ENCODE data around the gene TMTC4. TPM values are rescaled to one million over a fixed set of nuclear protein-coding genes. Genes with fewer than 3 reads are reported as not detected.

TMTC4 gene, protein sequence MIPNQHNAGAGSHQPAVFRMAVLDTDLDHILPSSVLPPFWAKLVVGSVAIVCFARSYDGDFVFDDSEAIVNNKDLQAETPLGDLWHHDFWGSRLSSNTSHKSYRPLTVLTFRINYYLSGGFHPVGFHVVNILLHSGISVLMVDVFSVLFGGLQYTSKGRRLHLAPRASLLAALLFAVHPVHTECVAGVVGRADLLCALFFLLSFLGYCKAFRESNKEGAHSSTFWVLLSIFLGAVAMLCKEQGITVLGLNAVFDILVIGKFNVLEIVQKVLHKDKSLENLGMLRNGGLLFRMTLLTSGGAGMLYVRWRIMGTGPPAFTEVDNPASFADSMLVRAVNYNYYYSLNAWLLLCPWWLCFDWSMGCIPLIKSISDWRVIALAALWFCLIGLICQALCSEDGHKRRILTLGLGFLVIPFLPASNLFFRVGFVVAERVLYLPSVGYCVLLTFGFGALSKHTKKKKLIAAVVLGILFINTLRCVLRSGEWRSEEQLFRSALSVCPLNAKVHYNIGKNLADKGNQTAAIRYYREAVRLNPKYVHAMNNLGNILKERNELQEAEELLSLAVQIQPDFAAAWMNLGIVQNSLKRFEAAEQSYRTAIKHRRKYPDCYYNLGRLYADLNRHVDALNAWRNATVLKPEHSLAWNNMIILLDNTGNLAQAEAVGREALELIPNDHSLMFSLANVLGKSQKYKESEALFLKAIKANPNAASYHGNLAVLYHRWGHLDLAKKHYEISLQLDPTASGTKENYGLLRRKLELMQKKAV
- 10 to 100 TPM in 3 of 4 donors, 1 to 10 TPM in 1; 8.6 to 13.7 (median 11.4) TPM for total RNA-seq

DNA sequence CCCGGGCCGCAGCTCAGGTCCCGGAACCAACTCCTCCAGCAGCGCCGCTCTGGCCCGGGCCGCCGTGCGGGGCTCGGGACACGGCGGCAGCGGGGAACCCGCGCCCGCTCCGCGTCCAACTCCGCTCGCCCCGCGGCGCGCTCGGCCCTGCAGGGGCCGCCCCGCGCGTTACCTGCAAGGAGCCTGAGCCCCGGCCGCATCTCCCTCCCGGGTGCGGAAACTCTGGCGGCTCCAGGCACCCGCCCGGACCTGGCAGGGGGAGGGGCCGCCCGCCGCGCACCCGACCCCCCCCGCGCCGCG, at the start of gene TMTC4:
Gene TMTC4, minus strand, starts transcription at position 224 of the 300 bp plus-strand sequence. CDS start 4,433 bp downstream, outside the sequence.
- no peak for TF ChIP-seq CTCF (IDR thresholded peaks at IDR 0.05; ENCODE audit: low read depth)

- no peak for TF ChIP-seq CTCF (IDR thresholded peaks at IDR 0.05; ENCODE audit: low read depth)
Observed at GRCh38 chr13:100722517-100722916, 47.9 kb upstream of the TMTC4 start.

- TF ChIP-seq CTCF (IDR thresholded peaks at IDR 0.05; ENCODE audit: low read depth): no peak
Observed at GRCh38 chr13:100721885-100722512, 47.4 kb upstream of the TMTC4 start.

DNA sequence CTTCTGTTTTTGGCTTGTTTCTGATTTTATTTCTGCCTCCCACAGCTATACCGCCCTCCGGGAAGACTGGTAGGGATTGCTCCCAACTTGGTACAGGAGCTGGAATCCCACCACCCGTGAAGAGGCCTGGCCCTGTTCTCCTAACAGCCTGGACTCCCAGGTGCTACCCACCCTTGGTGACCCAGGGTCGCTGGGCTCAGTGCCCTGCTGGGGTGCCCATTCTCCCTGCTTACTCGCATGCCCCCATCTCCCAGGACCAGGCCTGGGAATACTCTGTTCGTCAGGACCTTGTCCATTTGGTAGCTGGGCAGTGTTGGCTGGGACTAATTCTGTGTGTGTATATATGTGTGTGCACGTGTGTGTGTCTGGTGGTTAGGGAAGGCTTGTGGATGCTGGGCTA, 41.0 kb upstream of the TMTC4 start:
- no peak for TF ChIP-seq CTCF (IDR thresholded peaks at IDR 0.05; ENCODE audit: low read depth)

- TF ChIP-seq CTCF (IDR thresholded peaks at IDR 0.05; ENCODE audit: low read depth): no peak
Observed at GRCh38 chr13:100714478-100714877, 39.9 kb upstream of the TMTC4 start.

- TF ChIP-seq CTCF (IDR thresholded peaks at IDR 0.05; ENCODE audit: low read depth): no peak
Observed at GRCh38 chr13:100710176-100710575, 35.6 kb upstream of the TMTC4 start.

All from subcutaneous adipose tissue (tissue), 4 donors.